MCF 10A (cell line): ENCODE measurements around the gene ORAI2. TPM values are rescaled to one million over a fixed set of nuclear protein-coding genes. Genes with fewer than 3 reads are reported as not detected.
"Not testable (repeated sequence)": the region's sequence is repeated elsewhere in the genome, so short reads cannot be mapped to it uniquely, and the experiment has no call there.

Experiments
- BruUV-seq: library from RNA; stranded (reverse); fragments of 400-500 nt; replicated peaks from 2 replicates; lab custom pipeline; 2021; lab: Mats Ljungman, UMichigan
- CTCF ChIA-PET: fragments of 300-600 bp; sonication (Branson Sonifier 250); formaldehyde crosslinking; extraction: SDS; loops from one replicate; lab custom pipeline; 2021; ENCODE audit warnings: antibody characterized with exemption, inconsistent platforms; lab: Yijun Ruan, JAX
- POLR2A ChIA-PET: fragments of 300-600, 350-650 bp; sonication (Branson Sonifier 250); formaldehyde crosslinking; extraction: SDS; loops from one replicate; lab custom pipeline; 2020; ENCODE audit warnings: antibody characterized with exemption, inconsistent platforms; lab: Yijun Ruan, JAX
- DNase-seq: peaks from one replicate; pipeline ENCODE4 v3.0.0-alpha.2; 2018; ENCODE audit not compliant: unreplicated experiment
- H3K27ac Mint-ChIP-seq: one replicate; pipeline ENCODE4 v1.8.0; 2022; ENCODE audit warnings: mild to moderate bottlenecking, low read depth, mixed read lengths; ENCODE audit not compliant: unreplicated experiment
- H3K27me3 Mint-ChIP-seq: one replicate; pipeline ENCODE4 v1.8.0; 2022; ENCODE audit warnings: mixed read lengths; ENCODE audit not compliant: insufficient read depth, unreplicated experiment
- H3K36me3 Mint-ChIP-seq: one replicate; pipeline ENCODE4 v1.8.0; 2022; ENCODE audit warnings: mild to moderate bottlenecking, moderate library complexity, mixed read lengths; ENCODE audit not compliant: insufficient read depth, unreplicated experiment
- H3K4me1 Mint-ChIP-seq: one replicate; pipeline ENCODE4 v1.8.0; 2022; ENCODE audit warnings: mixed read lengths; ENCODE audit not compliant: insufficient read depth, unreplicated experiment
- H3K4me3 Mint-ChIP-seq: one replicate; pipeline ENCODE4 v1.8.0; 2022; ENCODE audit warnings: mild to moderate bottlenecking, moderate library complexity, mixed read lengths; ENCODE audit not compliant: unreplicated experiment
- H3K9me3 Mint-ChIP-seq: one replicate; pipeline ENCODE4 v1.8.0; 2022; ENCODE audit warnings: mixed read lengths; ENCODE audit not compliant: unreplicated experiment
- intact Hi-C: fragments of 100-400 bp; cut with micrococcal nuclease; formaldehyde crosslinking; loops from 2 replicates; pipeline ENCODE4 v1.14.1; 2022
- microRNA-seq: library from miRNA; unstranded; fragments of <30 nt; microRNA quantifications from one replicate; pipeline ENCODE4 v1.2.0, GENCODE V29; 2022
- total RNA-seq: library from RNA; stranded (reverse); gene quantifications from 2 replicates; pipeline ENCODE4 v1.2.3, GENCODE V29; 2022

Gene ORAI2
- total RNA-seq, 1 experiment from 2014 or later = 9.1 TPM

DNA sequence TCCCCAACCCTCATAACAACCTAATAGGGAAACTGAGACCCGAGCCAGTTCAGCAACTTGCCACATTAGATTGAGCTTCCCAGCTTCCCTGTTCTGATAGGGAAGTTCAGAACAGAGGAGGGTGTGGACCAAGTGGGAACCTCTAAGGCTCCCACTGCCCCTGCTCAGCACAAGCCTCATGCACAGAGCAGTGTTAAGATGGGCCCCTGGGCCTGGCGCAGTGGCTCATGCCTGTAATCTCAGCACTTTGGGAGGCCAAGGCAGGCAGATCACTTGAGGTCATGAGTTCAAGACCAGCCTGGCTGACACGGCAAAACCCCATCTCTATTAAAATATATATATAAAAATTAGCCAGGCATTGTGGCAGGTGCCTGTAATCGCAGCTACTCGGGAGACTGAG lies 63.9 kb downstream of the ORAI2 start:
- DNase-seq, H3K27me3 Mint-ChIP-seq, H3K9me3 Mint-ChIP-seq, H3K4me3 Mint-ChIP-seq, POLR2A ChIA-PET, H3K27ac Mint-ChIP-seq, H3K36me3 Mint-ChIP-seq, BruUV-seq, CTCF ChIA-PET, intact Hi-C loops, H3K4me1 Mint-ChIP-seq: not testable (repeated sequence)

DNA sequence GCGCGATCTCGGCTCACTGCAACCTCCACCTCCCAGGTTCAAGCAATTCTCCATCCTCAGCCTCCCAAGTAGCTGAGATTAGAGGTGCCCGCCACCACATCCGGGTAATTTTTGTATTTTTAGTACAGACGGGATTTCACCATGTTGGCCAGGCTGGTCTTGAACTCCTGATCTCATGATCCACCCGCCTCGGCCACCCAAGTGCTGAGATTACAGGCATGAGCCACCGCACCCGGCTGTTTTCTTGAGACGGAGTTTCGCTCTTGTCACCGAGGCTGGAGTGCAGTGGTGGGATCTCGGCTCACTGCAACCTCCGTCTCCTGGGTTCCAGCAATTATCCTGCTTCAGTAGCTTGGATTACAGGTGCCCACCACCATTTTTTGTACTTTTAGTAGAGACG lies 64.9 kb downstream of the ORAI2 start:
- H3K9me3 Mint-ChIP-seq, BruUV-seq, H3K27ac Mint-ChIP-seq, H3K4me3 Mint-ChIP-seq, intact Hi-C loops, H3K27me3 Mint-ChIP-seq, CTCF ChIA-PET, POLR2A ChIA-PET, H3K4me1 Mint-ChIP-seq, DNase-seq, H3K36me3 Mint-ChIP-seq: not testable (repeated sequence)

DNA sequence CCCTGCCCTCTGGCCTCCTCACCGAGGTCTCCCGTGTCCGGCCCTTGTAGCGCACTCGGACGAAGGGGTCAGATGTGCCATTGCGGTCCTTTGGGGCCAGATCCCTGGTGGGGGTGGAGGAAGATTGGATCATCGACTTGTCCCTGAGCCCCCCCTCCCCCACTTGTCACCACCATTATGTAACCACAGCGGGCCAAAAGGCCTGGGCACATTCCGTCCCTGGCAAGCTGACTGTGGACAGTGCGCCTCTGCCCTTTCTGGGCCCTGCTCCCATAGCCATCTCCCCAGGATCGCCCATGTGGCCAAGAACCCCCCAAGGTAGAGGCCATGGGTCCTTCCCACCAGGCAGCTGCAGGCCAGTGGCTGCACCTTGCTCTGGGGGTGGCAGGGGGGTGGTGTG lies 69.8 kb downstream of the ORAI2 start:
- POLR2A ChIA-PET, H3K36me3 Mint-ChIP-seq, DNase-seq, H3K4me1 Mint-ChIP-seq, BruUV-seq, H3K27ac Mint-ChIP-seq, H3K4me3 Mint-ChIP-seq, H3K9me3 Mint-ChIP-seq, CTCF ChIA-PET, H3K27me3 Mint-ChIP-seq, intact Hi-C loops: not testable (repeated sequence)

DNA sequence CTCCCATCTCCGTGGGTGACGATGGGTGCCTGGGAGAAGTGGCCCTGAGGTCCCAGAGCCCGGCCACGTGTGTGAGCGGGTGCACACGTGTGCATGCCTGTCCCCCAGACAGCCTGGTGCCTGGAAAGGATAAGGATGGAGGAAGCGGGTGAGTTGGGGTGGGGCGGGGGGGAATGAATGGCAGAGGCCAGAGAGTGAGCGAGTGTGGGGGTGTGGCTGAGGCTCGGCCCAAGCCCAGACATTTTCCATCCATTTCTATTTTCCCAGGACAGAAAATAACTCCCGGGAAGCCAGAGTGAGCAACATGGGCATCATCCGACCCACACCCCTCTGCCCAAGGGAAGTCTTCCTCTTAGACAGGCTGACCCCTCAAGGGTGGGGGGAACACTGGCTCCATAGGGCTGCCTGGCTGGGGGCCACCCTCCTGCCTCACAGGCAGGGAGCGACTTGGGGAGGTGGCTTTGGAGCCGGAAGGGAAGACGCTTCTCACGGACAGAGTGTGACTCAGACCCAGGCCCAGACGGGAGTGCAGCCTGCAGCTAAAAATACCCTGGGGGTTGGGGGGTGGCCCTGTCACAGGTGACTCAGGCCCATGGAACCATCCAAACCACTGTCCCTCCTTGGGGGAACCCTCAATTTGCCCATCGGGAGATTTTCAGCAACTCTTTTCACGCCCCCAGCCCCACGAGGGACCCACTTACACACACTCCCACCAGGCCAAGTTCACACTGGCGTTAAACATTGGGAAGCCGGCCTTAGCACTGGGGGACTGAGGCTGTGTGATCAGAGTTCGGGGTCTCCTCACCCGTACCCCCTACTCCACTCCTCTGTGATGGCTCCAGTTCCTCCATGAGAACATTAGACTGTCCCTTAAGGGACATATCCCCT lies 72.2 kb downstream of the ORAI2 start:
- H3K27me3 Mint-ChIP-seq, H3K4me3 Mint-ChIP-seq, intact Hi-C loops, CTCF ChIA-PET, H3K36me3 Mint-ChIP-seq, POLR2A ChIA-PET, H3K9me3 Mint-ChIP-seq, DNase-seq, BruUV-seq, H3K27ac Mint-ChIP-seq, H3K4me1 Mint-ChIP-seq: not testable (repeated sequence)

Small RNA genes within 50 kb of the gene (microRNA-seq; reads per million reads assigned to microRNA genes)
- not detected for gene MIR4467
- 1.3 reads per million, percentile 3 among the genes with 10 or more reads in this experiment for gene MIR5090
- not detected for gene MIR548O

Other genes starting within 250 kb of the ORAI2 start
- gene SH2B2, start 146.7 kb upstream of the ORAI2 start, total RNA-seq = 1.4 and 2.4 TPM in 2 replicates
- not detected in 2 replicates for gene SPDYE6, start 77.1 kb upstream of the ORAI2 start, total RNA-seq
- gene PRKRIP1, start 37.2 kb upstream of the ORAI2 start, total RNA-seq = 32.7 and 36.8 TPM in 2 replicates
- gene ALKBH4, start 31.3 kb downstream of the ORAI2 start, total RNA-seq = 5.9 and 10.3 TPM in 2 replicates
- gene LRWD1, start 31.4 kb downstream of the ORAI2 start, total RNA-seq = 15.6 and 18.9 TPM in 2 replicates
- 50.0 and 51.4 TPM in 2 replicates for gene POLR2J, start 45.3 kb downstream of the ORAI2 start, total RNA-seq
- gene RASA4B, start 84.2 kb downstream of the ORAI2 start, total RNA-seq = 0.70 and 0.81 TPM in 2 replicates
- 17.4 and 20.0 TPM in 2 replicates for gene UPK3BL2, start 110.1 kb downstream of the ORAI2 start, total RNA-seq
- 0.22 TPM in 1 of 2 replicates, not detected in the other for gene SPDYE2, start 117.7 kb downstream of the ORAI2 start, total RNA-seq
- 34.1 and 45.7 TPM in 2 replicates for gene POLR2J3, start 139.0 kb downstream of the ORAI2 start, total RNA-seq
- gene RASA4, start 183.2 kb downstream of the ORAI2 start, total RNA-seq = 2.1 and 4.0 TPM in 2 replicates
- gene UPK3BL1, start 209.2 kb downstream of the ORAI2 start, total RNA-seq = 16.1 and 22.6 TPM in 2 replicates
- gene SPDYE2B, start 216.7 kb downstream of the ORAI2 start, total RNA-seq = not detected in 2 replicates
- 10.1 and 13.8 TPM in 2 replicates for gene POLR2J2, start 238.1 kb downstream of the ORAI2 start, total RNA-seq